Mesenteric fat pad (tissue), 1 donor: ENCODE results near the gene CMTM6. TPM values are rescaled to one million over a fixed set of nuclear protein-coding genes. Genes with fewer than 3 reads are reported as not detected.
"Not testable (repeated sequence)": the region's sequence is repeated elsewhere in the genome, so short reads cannot be mapped to it uniquely, and the experiment has no call there.

Experiments used
- DNase-seq: peaks from one replicate; pipeline ENCODE4 v3.0.0-alpha.2; 2020; ENCODE audit warnings: low spot score
- microRNA-seq: library from miRNA; unstranded; fragments of <30 nt; microRNA quantifications from one replicate; pipeline ENCODE4 v1.2.0, GENCODE V29; 2020; ENCODE audit warnings: borderline number of aligned reads
- total RNA-seq: library from RNA; stranded (reverse); fragmentation: NEBNext Ultra II Directional; extraction: Animal tissue kit (Norgen Biotek cat#: 25700); gene quantifications from one replicate; pipeline ENCODE4 v1.2.1, GENCODE V29; 2021
- donor health status: DM: yes; HTN: yes; CAD: no.

Gene CMTM6
- total RNA-seq, 1 donor from 2014 or later = 52.4 TPM

- DNase-seq = peak; percentile 45
Observed at GRCh38 chr3:32448686-32449474, 53.8 kb downstream of the CMTM6 start.

- DNase-seq = no peak
Observed at GRCh38 chr3:32447865-32448400, 54.7 kb downstream of the CMTM6 start.

- no peak for DNase-seq
Observed at GRCh38 chr3:32443478-32443877, 59.2 kb downstream of the CMTM6 start.

GRCh38 chr3:32442766-32443165, 59.9 kb downstream of the CMTM6 start:
- DNase-seq = no peak

GRCh38 chr3:32440611-32441350, 61.9 kb downstream of the CMTM6 start:
- no peak for DNase-seq

- DNase-seq = not testable (repeated sequence)
Observed at GRCh38 chr3:32439421-32439820, 63.2 kb downstream of the CMTM6 start.

GRCh38 chr3:32438596-32439344, 63.9 kb downstream of the CMTM6 start:
- DNase-seq = no peak

GRCh38 chr3:32437896-32438295, 64.8 kb downstream of the CMTM6 start:
- DNase-seq = no peak

- DNase-seq = peak; percentile 41
Observed at GRCh38 chr3:32436816-32437189, 65.8 kb downstream of the CMTM6 start.

- DNase-seq = no peak
Observed at GRCh38 chr3:32435911-32436815, 66.5 kb downstream of the CMTM6 start.

GRCh38 chr3:32434206-32434605, 68.4 kb downstream of the CMTM6 start:
- DNase-seq = no peak

GRCh38 chr3:32432711-32433530, 69.7 kb downstream of the CMTM6 start:
- no peak for DNase-seq

- DNase-seq = no peak
Observed at GRCh38 chr3:32432045-32432710, 70.5 kb downstream of the CMTM6 start.

- no peak for DNase-seq
Observed at GRCh38 chr3:32431481-32431880, 71.2 kb downstream of the CMTM6 start.

Small RNA genes within 50 kb of the gene (microRNA-seq; reads per million reads assigned to microRNA genes)
- not detected for gene MIR548AY

Other genes starting within 250 kb of the CMTM6 start
- 33.8 TPM for gene CMTM7, start 111.0 kb downstream of the CMTM6 start, total RNA-seq
- 29.2 TPM for gene DYNC1LI1, start 68.0 kb upstream of the CMTM6 start, total RNA-seq
- 26.0 TPM for gene CNOT10, start 182.3 kb upstream of the CMTM6 start, total RNA-seq